M059J (cell line): ENCODE results near the gene RAD51C. TPM values are rescaled to one million over a fixed set of nuclear protein-coding genes. Genes with fewer than 3 reads are reported as not detected.
"Not testable (repeated sequence)": the region's sequence is repeated elsewhere in the genome, so short reads cannot be mapped to it uniquely, and the experiment has no call there.

Source experiments
- DNase-seq: peaks from one replicate; pipeline ENCODE4 v3.0.0-alpha.2; 2012; ENCODE audit warnings: low read depth
- total RNA-seq: library from RNA; depleted of rRNA; stranded (reverse); fragments of >200 nt; shearing (Covaris generic); gene quantifications from 2 replicates; pipeline ENCODE4 v1.2.3, GENCODE V29; 2014

The RAD51C gene
- total RNA-seq, 1 experiment from 2014 or later, result 55.2 TPM

DNA sequence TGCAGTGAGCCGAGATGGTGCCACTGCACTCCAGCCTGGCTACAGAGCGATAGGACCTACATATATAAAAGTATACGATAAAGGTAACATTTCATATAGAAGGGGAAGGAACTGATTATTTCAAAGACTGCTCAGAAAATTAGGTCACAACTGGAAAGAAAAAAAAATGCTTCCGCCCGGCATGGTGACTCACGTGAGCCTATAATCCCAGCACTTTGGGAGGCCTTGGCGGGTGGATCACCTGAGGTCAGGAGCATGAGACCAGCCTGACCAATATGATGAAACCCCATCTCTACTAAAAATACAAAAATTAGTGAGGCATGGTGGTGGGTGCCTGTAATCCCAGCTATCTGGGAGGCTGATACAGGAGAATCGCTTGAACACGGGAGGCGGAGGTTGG is 8.4 kb upstream of the RAD51C start:
- no peak for DNase-seq

DNA sequence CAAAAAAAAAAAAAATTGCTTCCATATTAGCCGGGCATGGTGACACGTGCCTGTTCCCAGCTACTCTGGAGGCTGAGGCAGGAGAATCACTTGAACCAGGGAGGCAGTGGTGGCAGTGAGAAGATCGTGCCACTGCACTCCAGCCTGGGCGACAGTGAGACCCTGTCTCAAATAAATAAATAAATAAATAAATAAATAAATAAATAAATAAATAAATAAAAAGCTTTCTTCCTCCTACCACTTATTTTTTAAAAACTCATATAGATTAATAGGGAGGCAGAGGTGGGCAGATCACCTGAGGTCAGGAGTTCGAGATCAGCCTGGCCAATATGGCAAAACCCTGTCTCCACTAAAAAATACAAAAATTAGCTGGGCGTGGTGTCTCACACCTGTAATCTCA is 7.9 kb upstream of the RAD51C start:
- DNase-seq, result not testable (repeated sequence)

DNA sequence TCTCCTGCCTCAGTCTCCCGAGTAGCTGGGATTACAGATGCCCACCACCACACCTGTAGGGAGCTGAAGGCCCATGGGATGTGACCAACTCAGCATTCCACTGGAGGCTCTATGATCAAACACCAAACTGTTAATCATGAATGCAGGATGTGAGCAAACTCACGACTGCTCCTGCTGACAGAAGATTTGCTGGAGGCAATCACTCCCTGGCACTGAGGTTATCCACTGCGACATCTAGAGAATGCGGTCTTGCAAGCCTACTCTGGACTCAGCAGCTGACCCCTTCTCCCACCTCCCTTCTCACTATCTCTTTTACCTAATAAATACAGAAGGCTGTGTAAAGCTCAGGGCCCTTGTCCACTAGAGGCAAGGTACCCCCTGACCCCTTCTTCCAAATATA is 5.4 kb upstream of the RAD51C start:
- no peak for DNase-seq

DNA sequence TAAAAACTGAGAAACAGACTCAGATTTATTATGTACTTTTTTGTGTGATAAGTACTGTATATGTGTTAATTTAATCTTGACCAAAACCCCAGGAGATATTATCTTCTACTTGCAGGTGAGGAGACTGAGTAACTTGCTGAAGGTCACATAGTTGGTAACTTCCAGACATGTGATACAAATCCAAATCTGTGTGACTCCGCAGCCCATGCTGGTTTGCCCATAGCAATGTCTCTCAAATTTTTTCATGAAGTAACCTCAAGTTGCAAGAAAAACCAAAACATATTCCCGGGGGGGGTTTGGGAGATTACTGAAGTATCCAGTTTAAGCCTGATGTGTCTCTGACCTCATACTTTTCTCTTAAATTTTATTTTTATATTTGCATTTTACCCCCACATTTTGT is 3.9 kb upstream of the RAD51C start:
- DNase-seq, result no peak

DNA sequence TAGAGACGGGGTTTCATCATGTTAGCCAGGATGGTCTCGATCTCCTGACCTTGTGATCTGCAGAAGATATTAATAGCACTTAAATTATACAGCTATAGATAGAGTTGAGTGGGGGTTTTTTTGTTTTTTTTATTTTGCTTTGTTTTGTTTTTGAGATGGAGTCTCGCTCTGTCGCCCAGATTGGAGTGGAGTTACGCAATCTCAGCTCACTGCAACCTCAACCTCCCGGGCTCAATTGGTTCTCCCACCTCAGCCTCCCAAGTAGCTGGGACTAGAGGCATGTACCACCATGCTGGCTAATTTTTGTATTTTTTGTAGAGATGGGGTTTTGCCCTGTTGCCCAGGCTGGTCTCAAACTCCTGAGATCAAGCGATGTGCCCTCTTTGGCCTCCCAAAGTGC is 2.4 kb upstream of the RAD51C start:
- DNase-seq, result not testable (repeated sequence)

DNA sequence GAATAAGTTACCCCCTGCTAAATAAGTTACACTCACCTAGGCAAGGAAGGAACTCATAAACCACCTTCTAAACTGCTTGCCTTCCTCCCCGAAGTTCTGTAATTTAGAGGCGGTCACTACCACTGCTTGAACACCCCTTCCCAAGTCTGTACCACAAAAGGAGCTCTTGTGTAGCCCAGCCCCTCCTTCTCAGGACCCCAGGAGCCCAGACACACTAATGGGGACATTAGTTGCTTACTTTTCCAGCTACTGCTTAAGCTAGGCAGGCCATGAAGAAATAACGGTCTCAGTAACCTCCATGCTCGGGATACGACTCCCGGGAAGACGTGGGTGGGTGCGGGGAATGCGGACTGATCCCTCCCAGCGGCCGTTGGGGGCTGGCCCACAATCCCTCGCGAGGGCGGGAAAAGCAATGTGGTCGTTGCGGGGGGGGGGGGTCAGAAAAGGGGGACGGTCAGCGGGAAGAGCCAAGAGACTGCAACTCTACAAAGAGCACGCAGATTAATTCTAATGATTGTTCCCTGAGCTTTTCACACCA is 632 bp upstream of the RAD51C start, which contains the start of gene TEX14:
TEX14 (minus strand) TSS at position 345 of the 538 bp plus-strand sequence. CDS start 40,044 bp downstream, outside the sequence.
- DNase-seq, result no peak

DNA sequence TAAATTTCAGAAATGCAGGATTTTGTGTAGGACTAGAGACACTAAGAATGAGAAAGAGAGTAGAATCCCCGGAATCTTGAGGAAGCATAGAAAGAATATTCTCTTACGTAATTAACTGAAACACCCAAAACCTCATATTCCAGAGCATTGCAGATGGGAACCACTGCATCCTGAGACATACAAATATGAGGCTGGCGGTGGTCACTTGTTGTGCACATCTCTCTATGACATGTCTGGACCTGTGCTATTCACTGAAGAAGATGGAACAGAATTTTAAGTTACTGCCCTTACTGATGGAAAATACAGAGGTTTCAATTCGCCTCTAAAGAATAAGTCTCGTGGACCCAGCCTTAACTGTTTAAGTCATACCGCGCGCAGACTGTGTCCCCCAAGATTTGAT is 806 bp downstream of the RAD51C start:
- no peak for DNase-seq

DNA sequence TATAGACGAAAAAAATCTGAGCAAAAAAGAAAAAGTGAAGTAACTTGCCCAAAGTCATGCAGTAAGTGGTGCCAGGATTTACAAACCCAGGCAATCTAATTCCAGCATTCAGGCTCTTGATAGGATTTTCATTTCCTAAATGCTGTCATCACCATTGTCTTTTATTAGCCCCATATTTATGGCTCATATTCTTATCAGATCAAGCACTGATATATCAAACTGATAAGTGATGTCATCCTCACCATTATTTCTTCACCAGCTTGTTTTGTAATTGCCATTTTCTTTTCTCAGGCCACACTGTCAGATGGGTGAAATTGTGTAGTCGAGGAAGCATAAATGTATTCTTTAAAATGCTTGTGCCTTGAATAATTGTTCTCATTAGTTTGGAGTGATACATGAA is 1.3 kb downstream of the RAD51C start:
- DNase-seq, result no peak

DNA sequence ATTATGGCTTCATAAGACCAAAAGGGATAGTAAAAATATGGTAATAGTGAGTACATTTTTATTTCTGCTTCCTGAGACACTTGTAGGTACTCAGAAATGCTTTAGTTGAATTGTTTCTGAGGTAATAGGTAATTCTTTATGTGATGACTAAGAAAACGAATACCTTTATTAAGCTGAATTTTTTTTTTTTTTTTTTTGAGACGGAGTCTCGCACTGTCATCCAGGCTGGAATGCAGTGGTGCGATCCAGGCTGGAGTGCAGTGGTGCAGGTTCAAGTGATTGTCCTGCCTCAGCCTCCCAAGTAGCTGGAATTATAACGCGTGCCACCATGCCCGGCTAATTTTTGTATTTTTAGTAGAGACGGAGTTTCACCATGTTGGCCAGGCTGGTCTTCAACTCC is 1.9 kb downstream of the RAD51C start:
- no peak for DNase-seq

DNA sequence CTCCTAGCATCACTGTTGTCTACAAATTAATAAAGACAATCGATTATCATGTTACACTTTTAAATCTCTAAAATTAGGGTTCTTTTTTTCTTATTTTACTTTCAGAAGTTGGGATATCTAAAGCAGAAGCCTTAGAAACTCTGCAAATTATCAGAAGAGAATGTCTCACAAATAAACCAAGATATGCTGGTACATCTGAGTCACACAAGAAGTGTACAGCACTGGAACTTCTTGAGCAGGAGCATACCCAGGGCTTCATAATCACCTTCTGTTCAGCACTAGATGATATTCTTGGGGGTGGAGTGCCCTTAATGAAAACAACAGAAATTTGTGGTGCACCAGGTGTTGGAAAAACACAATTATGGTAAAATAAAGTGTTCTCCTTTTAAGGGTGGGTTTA is 2.4 kb downstream of the RAD51C start:
- no peak for DNase-seq

DNA sequence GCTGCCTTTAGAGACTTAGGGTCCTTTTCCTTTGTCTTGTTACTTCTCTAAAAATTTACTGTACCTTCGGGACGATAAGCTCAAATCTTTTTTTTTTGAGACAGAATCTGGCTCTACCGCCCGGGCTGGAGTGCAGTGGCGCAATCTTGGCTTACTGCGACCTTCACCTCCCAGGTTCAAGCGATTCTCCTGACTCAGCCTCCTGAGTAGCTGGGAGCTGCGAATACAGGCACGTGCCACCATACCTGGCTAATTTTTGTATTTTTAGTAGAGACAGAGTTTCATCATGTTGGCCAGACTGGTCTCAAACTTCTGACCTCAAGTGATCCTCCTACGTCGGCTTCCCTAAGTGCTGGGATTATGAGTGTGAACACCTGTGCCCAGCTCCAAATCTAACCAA is 7.4 kb downstream of the RAD51C start:
- no peak for DNase-seq

DNA sequence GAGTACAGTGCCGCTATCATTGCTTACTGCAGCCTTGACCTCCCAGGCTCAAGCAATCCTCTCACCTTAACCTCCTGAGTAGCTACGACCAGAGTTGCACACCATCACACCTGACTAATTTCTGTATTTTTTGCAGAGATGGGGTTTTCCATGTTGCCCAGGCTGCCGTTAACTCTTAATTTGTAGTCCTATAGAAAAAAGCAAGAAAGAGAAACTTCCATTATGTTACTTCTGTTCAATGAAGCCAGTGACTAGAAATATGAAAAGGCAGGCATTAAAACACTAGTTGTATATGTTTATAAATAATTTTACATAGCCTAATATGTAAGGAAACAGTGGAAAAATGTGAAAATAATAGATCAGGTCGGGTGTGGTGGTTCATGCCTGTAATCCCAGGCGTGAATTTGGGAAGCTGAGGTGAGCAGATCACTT is 9.7 kb downstream of the RAD51C start:
- DNase-seq, result no peak

DNA sequence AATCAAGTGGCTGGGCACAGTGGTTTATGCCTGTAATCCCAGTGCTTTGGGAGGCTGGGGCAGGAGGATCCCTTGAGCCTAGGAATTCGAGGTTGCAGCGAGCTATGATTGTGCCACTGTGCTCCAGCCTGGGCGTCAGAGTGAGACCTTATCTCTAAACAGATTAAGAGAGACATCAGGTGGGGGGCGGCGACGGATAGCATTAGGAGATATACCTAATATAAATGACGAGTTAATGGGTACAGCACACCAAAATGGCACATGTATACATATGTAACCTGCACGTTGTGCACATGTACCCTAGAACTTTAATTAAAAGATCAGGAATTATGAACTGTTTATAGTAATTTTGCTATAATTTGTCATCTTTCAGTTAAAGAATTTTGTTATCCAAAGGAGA is 10.3 kb downstream of the RAD51C start:
- DNase-seq, result no peak

DNA sequence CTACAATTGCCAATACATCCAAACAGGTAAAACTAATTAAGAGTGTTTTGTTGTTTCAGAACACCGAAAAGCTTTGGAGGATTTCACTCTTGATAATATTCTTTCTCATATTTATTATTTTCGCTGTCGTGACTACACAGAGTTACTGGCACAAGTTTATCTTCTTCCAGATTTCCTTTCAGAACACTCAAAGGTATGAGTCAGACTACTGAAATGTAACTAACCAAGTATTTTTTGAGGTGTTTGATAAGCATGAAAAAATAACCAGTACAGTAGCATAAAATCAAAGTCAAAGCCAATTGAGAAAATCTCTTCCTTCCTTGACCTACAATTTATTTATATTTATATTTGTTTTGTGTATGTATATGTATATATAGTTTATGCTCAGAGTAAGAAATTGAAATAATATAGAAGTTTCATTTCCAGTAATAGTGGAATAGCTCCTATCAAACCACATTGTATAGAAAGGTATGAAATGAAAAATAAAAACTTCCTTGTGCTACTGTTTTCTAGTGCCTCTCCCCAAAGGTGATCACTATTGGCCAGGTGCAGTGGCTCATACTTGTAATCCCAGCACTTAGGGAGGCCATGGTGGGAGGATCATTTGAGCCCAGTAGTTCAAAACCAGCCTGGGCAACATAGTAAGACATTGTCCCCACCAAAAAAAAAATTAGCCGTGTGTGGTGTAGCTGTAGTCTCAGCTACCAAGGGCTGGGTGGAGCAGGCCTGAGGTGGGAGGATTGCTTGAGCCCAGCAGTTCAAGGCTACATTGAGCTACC is 10.9 kb downstream of the RAD51C start:
- DNase-seq, result peak; percentile 71

DNA sequence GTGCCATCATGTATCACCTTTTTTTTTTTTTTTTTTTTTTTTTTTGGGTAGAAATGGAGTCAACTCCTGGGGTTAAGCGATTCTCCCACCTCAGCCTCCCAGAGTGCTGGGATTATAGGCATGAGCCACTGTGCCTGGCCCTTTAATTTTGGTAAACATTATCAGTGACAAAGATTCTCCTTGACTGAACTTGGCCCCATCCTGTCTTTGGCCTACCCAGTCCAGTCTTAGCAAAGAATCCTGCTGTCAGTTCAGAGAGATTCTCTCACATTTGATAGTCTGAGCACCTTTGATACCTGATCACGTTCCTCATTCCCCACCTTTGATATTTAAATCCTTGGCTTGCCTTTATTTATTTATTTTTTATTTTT is 11.5 kb downstream of the RAD51C start:
- no peak for DNase-seq

DNA sequence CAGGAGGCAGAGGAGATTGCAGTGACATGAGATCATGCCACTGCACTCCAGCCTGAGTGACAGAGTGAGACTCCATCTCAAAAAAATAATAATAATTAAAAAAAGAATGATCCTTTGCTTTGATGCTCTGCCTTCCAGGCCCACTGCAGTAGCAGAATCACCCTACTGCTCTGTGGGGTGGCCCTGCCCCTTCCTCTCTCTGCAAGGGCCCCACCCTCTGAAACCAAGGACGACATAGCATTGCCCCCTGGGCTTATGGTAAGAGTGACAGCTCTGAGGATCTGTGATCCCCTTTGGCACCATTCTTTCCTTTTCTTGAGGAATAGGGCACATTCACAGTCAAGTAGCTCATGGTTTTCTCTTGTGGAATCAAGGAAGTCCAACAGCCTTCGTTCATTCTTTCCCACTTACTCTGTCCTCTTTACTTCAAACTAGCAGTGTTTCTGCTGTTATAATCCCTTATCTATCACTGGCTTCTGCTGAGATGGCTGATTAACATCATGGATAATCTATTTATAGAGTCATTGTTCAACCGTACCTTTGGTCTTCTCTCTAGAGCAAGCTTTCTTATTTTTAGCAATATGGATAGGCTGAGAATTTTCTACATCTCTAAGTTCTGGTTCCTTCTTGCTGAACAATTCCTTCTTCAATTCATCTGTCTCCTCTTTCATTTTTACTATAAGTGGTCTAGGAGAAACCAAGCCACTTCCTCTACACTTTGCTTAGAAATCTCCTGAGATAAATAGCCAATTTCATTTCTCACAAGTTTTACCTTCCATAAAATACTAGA is 14.1 kb downstream of the RAD51C start:
- DNase-seq, result no peak

DNA sequence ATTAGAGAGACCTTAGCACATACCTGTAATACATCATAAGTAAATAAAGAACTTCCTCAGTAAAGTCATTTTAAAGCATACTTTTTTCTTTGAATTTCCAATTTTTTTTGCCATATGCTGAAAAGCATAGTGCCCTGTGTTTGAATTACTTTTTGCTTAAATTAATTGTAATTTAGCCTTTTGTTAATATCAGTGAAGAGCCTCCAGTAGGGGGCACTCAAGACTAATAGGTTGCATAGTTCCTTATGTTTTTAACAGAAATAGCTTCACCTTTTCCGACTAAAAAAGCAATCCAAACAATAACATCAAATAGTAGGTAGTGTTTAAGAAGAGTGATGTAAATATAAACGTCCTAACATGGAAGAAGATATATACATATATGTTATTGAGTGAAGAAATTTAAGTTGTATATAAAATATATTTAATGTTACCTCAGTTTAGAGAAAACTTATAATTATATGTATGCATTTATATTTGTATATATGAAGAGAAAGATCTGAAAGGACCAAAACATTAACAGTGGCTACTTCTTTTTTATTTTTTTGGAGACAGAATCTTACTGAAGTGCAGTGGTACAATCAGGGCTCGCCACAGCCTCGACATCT is 18.6 kb downstream of the RAD51C start:
- DNase-seq, result peak; percentile 52

DNA sequence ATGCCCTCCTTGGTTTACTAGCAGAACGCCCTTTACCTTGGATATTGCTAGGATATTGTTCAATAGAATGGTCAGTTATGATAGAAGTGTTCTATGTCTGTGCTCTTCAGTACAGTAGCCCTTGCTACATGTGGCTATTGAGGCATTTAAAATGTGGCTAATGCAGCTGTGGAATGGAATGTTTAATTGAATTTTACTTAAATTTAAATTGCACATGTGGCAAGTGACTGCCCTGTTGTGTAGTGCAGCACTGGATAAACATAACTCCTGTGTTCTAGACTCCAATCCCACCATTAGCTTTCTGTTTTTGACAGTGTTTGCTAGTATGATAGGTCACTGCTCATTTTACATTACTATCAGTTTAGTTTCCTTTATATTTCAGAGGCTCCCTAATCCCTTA is 29.9 kb downstream of the RAD51C start:
- no peak for DNase-seq

DNA sequence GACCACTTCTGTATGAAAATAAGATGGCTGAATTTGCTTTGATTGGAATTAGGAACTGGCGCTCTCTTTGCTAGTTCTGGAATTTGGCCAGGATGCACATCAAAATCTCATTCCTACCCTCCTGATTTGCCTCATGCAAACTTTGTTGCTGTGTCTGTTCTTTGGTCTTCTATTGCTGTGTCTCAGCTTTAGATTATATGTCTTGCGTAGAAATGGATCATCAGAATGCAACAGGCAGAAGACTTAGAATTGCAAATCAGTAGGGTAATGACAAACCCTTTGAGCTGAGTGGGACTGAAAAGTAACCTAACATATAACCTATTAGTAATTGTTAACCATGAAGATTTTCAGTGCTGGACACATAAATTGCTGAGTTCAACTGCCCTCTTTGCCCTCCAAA is 30.3 kb downstream of the RAD51C start:
- no peak for DNase-seq

DNA sequence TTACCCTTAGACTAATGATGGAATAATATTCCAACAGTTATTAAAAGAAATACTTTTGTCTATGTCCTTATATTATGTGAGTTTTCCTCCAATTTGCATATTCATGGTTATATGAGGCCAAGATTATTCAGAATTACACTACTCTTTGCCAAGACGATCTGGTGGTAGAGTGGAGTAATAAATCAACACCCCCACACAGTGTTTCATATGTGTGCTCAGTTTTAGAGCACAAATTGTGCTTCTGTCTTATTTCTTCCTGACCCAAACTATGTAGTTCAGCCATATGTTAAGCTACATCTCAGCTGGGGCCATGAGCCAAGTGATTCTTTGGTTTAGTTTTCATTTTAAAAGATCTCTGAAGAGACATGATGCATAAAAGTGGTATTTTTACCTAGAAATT is 36.4 kb downstream of the RAD51C start:
- no peak for DNase-seq

DNA sequence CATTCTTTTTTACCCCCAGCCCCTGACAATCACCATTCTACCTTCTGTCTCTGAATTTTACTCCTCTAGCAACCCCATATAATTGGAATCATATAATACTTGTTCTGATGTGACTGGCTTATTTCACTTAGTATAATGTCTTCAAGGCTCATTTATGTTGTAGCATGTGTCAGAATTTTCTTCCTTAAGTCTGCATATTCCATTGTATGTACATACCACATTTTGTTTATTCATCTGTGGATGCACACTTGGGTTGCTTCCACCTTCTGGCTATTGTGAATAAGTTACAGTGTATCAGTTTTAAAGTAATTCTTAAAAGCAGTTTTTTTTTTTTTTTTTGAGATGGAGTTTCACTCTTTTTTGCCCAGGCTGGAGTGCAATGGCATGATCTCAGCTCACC is 38.5 kb downstream of the RAD51C start:
- no peak for DNase-seq

DNA sequence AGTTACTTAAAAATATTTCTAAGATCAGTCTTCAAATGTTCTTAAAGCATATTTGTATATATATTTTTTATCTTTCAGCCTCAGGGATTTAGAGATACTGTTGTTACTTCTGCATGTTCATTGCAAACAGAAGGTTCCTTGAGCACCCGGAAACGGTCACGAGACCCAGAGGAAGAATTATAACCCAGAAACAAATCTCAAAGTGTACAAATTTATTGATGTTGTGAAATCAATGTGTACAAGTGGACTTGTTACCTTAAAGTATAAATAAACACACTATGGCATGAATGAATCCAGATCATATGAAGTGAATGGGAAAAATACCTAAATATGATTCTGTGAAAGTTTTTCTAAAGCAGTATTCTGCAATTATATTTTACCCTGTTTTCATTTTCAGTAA is 41.6 kb downstream of the RAD51C start:
- DNase-seq, result no peak

DNA sequence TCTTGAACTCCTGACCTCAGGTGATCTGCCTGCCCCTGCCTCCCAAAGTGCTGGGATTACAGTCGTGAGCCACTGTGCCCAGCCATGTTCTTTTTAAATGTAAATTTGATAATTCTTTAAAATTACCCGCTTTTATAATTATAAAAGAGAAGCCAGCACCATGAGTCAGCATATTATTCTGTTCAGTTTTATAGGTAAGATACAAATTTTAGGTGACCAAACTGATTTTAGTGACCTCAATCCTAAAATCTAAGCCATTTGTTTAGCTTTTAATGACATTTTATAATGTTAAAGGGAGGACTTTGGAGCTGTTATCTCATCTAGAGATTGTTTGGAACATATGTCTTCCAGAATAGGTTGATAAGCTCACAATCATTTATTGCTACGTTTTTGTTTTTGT is 42.4 kb downstream of the RAD51C start:
- DNase-seq, result no peak
